Gastrocnemius medialis (tissue), 4 donors: Measurements from ENCODE around the gene ADGRL3.

Source experiments
- POLR2A ChIP-seq, 2 donors: fragments of 450-650 bp; IDR thresholded peaks; one replicate each; pipeline ENCODE4 v1.6.1; 2017; ENCODE audit warnings: antibody characterized with exemption in 2 of 2, mild to moderate bottlenecking in 2 of 2, moderate library complexity in 2 of 2
- TF ChIP-seq, protein P1 (sequence below), 5 experiments: fragments of 450-650 bp in 3 of 5; fragments of 200-600 bp in 2 of 5; sonication (generic) in 2 of 5; IDR thresholded peaks in 4 of 5; conservative IDR thresholded peaks in 1 of 5; 1 replicate in 4 of 5; 2 replicates in 1 of 5; pipeline ENCODE4 v1.5.1; 2016 to 2019; ENCODE audit warnings: antibody characterized with exemption in 5 of 5, mild to moderate bottlenecking in 3 of 5, moderate library complexity in 3 of 5

DNA sequence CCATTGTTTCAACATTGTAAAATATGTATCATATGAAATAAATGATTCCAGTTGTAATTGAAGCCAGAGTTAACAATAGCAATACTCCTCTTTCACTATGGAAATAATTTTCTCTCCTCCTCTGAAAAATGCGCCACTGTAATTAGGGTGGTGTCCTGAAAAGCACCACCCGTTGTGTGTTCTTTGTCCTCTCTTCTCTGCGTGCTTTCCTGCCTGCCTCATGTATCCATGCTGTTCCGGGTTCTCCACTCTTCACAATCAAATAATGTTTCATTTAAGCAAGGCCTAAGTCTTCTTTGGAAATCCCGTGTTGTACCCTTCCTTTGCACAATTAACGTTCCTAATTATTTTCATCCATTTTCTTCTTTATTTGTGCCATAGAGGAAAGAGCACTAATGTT, 293.3 kb downstream of the ADGRL3 start:
- TF ChIP-seq, protein P1, sequence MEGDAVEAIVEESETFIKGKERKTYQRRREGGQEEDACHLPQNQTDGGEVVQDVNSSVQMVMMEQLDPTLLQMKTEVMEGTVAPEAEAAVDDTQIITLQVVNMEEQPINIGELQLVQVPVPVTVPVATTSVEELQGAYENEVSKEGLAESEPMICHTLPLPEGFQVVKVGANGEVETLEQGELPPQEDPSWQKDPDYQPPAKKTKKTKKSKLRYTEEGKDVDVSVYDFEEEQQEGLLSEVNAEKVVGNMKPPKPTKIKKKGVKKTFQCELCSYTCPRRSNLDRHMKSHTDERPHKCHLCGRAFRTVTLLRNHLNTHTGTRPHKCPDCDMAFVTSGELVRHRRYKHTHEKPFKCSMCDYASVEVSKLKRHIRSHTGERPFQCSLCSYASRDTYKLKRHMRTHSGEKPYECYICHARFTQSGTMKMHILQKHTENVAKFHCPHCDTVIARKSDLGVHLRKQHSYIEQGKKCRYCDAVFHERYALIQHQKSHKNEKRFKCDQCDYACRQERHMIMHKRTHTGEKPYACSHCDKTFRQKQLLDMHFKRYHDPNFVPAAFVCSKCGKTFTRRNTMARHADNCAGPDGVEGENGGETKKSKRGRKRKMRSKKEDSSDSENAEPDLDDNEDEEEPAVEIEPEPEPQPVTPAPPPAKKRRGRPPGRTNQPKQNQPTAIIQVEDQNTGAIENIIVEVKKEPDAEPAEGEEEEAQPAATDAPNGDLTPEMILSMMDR (IDR thresholded peaks at IDR 0.05 in 4 of 5, conservative IDR thresholded peaks at IDR 0.05 in 1 of 5) = no peak
- TF ChIP-seq POLR2A (IDR thresholded peaks at IDR 0.05) = no peak
